Gastrocnemius medialis (tissue), 4 donors: ENCODE results near the gene EFEMP1. TPM values are rescaled to one million over a fixed set of nuclear protein-coding genes. Genes with fewer than 3 reads are reported as not detected.

Source experiments
- ATAC-seq, 2 donors: fragments of 150-250 bp; one replicate each; pipeline ENCODE4 v1.9.1; 2016
- DNase-seq, 2 donors: peaks; one replicate each; pipeline ENCODE4 v3.0.0-alpha.2; 2019
- H3K27ac ChIP-seq, 4 donors: fragments of 200-600 bp; sonication (generic); 1 replicate in 1 of 4; 2 replicates in 3 of 4; pipeline ENCODE4 v1.5.1; 2016 to 2018; ENCODE audit warnings: mild to moderate bottlenecking in 2 of 4, moderate library complexity in 1 of 4
- H3K27me3 ChIP-seq, 3 donors: fragments of 200-600 bp; sonication (generic) in 2 of 3; 1 replicate in 1 of 3; 2 replicates in 2 of 3; pipeline versions ENCODE4 v1.5.1 to v1.6.0; 2016 to 2019; ENCODE audit warnings: mild to moderate bottlenecking in 1 of 3, moderate library complexity in 1 of 3
- H3K36me3 ChIP-seq, 2 donors: fragments of 200-600 bp; sonication (generic) in 1 of 2; one replicate each; pipeline ENCODE4 v1.5.1; 2017 to 2018
- H3K4me1 ChIP-seq, 2 donors: fragments of 200-600 bp; sonication (generic) in 1 of 2; one replicate each; pipeline ENCODE4 v1.5.1; 2016 to 2017; ENCODE audit warnings: mild to moderate bottlenecking in 2 of 2
- H3K4me3 ChIP-seq, 4 donors: fragments of 200-600 bp; sonication (generic) in 3 of 4; 1 replicate in 1 of 4; 2 replicates in 3 of 4; pipeline ENCODE4 v1.5.1; 2016 to 2019; ENCODE audit warnings: mild to moderate bottlenecking in 2 of 4
- H3K9me3 ChIP-seq, 3 donors: fragments of 200-600 bp; sonication (generic) in 2 of 3; 1 replicate in 1 of 3; 2 replicates in 2 of 3; pipeline ENCODE4 v1.5.1; 2016 to 2019
- POLR2A ChIP-seq, 2 donors: fragments of 450-650 bp; IDR thresholded peaks; one replicate each; pipeline ENCODE4 v1.6.1; 2017; ENCODE audit warnings: antibody characterized with exemption in 2 of 2, mild to moderate bottlenecking in 2 of 2, moderate library complexity in 2 of 2
- in situ Hi-C, 4 donors: fragments of 200-750 bp; cut with MboI; loops; one replicate each; pipeline versions ENCODE4 v1.15.0 to v1.8.0; 2017; ENCODE audit warnings: low sequenced_read_pairs in 4 of 4
- intact Hi-C: fragments of 100-400 bp; cut with DNase I; formaldehyde crosslinking; loops from one replicate; pipeline ENCODE4 v1.15.1; 2023; ENCODE audit warnings: low total_unique reads
- total RNA-seq, 4 donors: library from RNA; depleted of rRNA; stranded (reverse); fragments of >200 nt; gene quantifications; one replicate each; pipeline versions ENCODE4 v1.1.0 to v1.2.3, GENCODE V29; 2016
- TF ChIP-seq, protein P1 (sequence below), 5 experiments: fragments of 450-650 bp in 3 of 5; fragments of 200-600 bp in 2 of 5; sonication (generic) in 2 of 5; IDR thresholded peaks in 4 of 5; conservative IDR thresholded peaks in 1 of 5; 1 replicate in 4 of 5; 2 replicates in 1 of 5; pipeline ENCODE4 v1.5.1; 2016 to 2019; ENCODE audit warnings: antibody characterized with exemption in 5 of 5, mild to moderate bottlenecking in 3 of 5, moderate library complexity in 3 of 5

Gene EFEMP1
- total RNA-seq, 4 donors from 2014 or later: 1.5 to 30.1 (median 20.8) TPM

DNA sequence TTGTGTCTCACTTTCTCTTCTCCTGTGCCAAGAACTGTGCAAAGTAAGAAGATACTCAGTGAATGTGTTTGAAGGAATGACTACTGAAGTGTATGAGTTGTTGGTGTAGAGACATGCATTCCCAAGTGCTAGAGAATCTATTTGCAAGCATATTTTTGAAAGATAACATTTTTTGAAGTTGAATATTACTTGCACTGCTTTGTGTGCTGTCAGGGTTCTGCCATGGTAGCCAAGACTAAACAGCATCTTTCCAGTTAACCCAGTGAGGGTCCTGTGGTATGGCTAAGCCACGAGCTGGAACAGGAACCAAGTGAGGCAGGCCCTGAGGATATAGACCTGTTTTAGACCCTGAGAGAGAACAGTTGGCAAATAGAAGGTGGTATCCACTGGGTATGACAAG, 35.2 kb upstream of the EFEMP1 start:
- Histone ChIP-seq H3K27ac (no peak overlapping the region), H3K36me3 (no peaks in the 10 kb centered on the region), H3K9me3 (no peaks in the 10 kb centered on the region), H3K4me1 (no peaks in the 10 kb centered on the region), H3K27me3 (no peaks in the 10 kb centered on the region), H3K4me3 (no peak overlapping the region)
- no peak for TF ChIP-seq POLR2A (IDR thresholded peaks at IDR 0.05)
- TF ChIP-seq, protein P1, sequence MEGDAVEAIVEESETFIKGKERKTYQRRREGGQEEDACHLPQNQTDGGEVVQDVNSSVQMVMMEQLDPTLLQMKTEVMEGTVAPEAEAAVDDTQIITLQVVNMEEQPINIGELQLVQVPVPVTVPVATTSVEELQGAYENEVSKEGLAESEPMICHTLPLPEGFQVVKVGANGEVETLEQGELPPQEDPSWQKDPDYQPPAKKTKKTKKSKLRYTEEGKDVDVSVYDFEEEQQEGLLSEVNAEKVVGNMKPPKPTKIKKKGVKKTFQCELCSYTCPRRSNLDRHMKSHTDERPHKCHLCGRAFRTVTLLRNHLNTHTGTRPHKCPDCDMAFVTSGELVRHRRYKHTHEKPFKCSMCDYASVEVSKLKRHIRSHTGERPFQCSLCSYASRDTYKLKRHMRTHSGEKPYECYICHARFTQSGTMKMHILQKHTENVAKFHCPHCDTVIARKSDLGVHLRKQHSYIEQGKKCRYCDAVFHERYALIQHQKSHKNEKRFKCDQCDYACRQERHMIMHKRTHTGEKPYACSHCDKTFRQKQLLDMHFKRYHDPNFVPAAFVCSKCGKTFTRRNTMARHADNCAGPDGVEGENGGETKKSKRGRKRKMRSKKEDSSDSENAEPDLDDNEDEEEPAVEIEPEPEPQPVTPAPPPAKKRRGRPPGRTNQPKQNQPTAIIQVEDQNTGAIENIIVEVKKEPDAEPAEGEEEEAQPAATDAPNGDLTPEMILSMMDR (IDR thresholded peaks at IDR 0.05 in 4 of 5, conservative IDR thresholded peaks at IDR 0.05 in 1 of 5): no peak
- intact Hi-C loops: no loop called here
- in situ Hi-C loops: loop anchor here in 3 of 4 donors (25.0 kb wide), 1 partner anchor 196 kb away; no protein-coding TSS in a partner anchor
- no peak for ATAC-seq
- no peak for DNase-seq

DNA sequence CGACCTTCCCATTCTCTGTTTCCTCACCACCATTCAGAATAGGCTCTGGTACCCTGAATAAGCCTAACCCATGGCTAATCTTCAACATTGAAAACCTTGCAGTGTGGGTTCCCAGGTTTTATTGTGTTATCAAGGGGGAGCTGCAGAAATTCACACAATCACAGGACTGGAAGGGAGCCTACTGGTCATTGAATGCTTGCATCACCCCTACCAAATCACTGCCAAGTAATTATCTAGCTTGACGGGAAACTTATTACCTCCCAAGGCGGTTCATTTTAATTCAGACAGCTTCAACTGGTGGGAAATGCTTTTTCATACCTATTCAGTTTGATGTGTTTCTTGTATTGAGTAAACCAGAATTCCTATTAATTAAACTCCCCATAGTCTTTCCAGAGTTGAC, 33.6 kb upstream of the EFEMP1 start:
- no peaks in the 10 kb centered on the region for H3K36me3 ChIP-seq
- ATAC-seq: no peak
- H3K4me3 ChIP-seq: no peak overlapping the region
- DNase-seq: no peak
- intact Hi-C loops: no loop called here
- no peak for TF ChIP-seq POLR2A (IDR thresholded peaks at IDR 0.05)
- TF ChIP-seq, protein P1 (IDR thresholded peaks at IDR 0.05 in 4 of 5, conservative IDR thresholded peaks at IDR 0.05 in 1 of 5): no peak
- H3K4me1 ChIP-seq: no peaks in the 10 kb centered on the region
- in situ Hi-C loops: loop anchor here in 3 of 4 donors (25.0 kb wide), 1 partner anchor 195 kb away; no protein-coding TSS in a partner anchor
- no peak overlapping the region for H3K27ac ChIP-seq
- H3K9me3 ChIP-seq: no peaks in the 10 kb centered on the region
- no peaks in the 10 kb centered on the region for H3K27me3 ChIP-seq

DNA sequence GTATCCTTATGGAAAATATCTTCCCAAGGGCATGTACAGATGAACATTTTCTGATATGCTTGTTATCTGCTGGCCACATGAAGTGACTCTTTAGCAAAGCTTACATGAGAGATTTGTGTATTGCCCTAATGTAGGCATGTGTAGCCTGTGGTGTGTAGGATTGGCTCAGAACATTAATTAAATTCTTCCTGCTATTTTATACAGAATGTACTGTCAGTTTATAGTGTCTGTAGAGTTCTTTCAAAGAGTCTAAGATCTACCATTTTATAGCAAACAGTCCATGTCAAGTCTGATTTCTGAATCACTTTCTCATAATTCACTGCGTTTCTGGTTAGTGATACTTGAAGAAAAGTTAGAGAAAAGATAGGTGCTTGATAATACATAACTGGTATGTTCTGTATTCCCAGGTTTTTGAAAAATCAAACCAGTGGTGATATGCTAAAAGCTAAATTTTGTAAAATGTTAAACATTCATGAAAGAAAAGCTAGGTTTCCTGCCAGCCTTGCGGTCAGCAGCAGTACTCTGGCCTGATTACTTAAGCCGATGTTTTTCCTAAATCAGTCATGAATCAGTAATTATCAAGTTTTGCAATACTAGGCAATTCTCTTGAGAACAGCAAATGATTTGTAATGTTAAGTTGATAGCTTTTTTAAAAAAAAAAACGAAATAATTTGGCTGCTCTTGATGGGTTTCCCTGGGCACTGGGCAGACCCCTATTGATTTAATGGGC, 30.9 kb upstream of the EFEMP1 start:
- no peaks in the 10 kb centered on the region for H3K9me3 ChIP-seq
- no peaks in the 10 kb centered on the region for H3K36me3 ChIP-seq
- intact Hi-C loops (no loop called here), in situ Hi-C loops (loop anchor here in 3 of 4 donors (25.0 kb wide), 1 partner anchor 192 kb away; no protein-coding TSS in a partner anchor)
- H3K27me3 ChIP-seq: no peaks in the 10 kb centered on the region
- TF ChIP-seq POLR2A (IDR thresholded peaks at IDR 0.05): no peak
- TF ChIP-seq, protein P1 (IDR thresholded peaks at IDR 0.05 in 4 of 5, conservative IDR thresholded peaks at IDR 0.05 in 1 of 5): no peak
- no peak overlapping the region for H3K4me3 ChIP-seq
- peak overlapping the region in 2 of 4 donors; percentile 34 to 46 for H3K27ac ChIP-seq
- DNase-seq (peak in 1 of 2 donors; percentile 3), ATAC-seq (peak in 1 of 2 donors; percentile 75)
- no peaks in the 10 kb centered on the region for H3K4me1 ChIP-seq

DNA sequence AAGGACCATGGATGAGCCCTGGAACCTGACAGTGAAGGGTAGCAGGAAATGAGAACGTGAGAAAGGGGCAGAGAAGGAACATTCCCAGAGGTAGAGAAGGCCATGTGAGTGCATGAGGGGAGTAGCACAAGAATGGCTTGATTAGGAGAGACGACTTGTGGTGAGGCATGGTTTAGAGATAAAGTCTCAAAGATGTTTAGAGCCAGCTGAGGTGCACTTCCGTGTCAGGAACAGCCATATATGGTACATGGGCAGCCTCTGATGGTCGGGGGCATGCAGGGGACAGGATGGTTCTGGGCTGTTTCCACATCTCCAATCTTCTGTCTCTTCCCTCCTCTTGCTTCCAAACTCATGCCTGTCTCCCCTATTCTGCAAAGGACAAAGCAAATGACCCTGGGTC, 28.8 kb upstream of the EFEMP1 start:
- in situ Hi-C loops: loop anchor here in 3 of 4 donors (25.0 kb wide), 1 partner anchor 190 kb away; no protein-coding TSS in a partner anchor
- Histone ChIP-seq H3K4me3 (no peak overlapping the region), H3K27ac (no peak overlapping the region), H3K9me3 (no peaks in the 10 kb centered on the region), H3K27me3 (no peaks in the 10 kb centered on the region), H3K4me1 (no peaks in the 10 kb centered on the region), H3K36me3 (no peaks in the 10 kb centered on the region)
- intact Hi-C loops: no loop called here
- DNase-seq (no peak), ATAC-seq (no peak)
- TF ChIP-seq POLR2A (IDR thresholded peaks at IDR 0.05): no peak
- TF ChIP-seq, protein P1 (IDR thresholded peaks at IDR 0.05 in 4 of 5, conservative IDR thresholded peaks at IDR 0.05 in 1 of 5): no peak
